Fibroblast of gingiva (primary cell): Measurements from ENCODE around the gene NEDD4.

Experiments
- DNase-seq: peaks from one replicate; pipeline ENCODE4 v3.0.0-alpha.2; 2011; ENCODE audit warnings: low read depth

Gene NEDD4

GRCh38 chr15:55778932-55779331 lies 214.5 kb downstream of the NEDD4 start:
- no peak for DNase-seq
